ENCODE measurements around the gene AFTPH. TPM values are rescaled to one million over a fixed set of nuclear protein-coding genes. Genes with fewer than 3 reads are reported as not detected.

The AFTPH gene
- total RNA-seq, 1 experiment from 2014 or later, result 17.9 TPM

DNA sequence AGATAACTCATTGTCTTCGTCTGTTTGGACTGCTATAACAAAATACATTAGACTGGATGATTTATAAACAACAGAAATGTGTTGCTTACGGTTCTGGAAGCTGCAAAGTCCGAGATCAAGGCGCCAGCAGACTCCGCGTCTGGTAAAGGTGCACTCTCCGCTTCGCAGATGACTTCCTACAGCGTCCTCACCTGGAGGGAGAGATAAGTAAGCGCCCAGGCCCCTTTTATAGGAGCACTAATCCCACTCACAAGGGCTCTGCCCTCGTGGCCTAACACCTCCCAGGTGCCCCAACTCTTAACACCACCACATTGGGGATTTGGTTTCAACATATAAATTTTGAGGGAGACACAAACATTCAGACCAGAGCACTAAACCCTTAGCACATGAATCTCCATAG lies 78.3 kb downstream of the AFTPH start:
- Histone ChIP-seq H3K36me3 (ENCODE audit: control insufficient read depth, insufficient read depth, low read length) (no peaks in the 10 kb centered on the region), H3K27ac (ENCODE audit: low read length) (no peak overlapping the region), H3K9me3 (ENCODE audit: control insufficient read depth, insufficient read depth, low read depth, low read length) (no peaks in the 10 kb centered on the region), H3K4me1 (ENCODE audit: control insufficient read depth, insufficient read depth, low read length) (no peaks in the 10 kb centered on the region; the same call in 1 of the 2 replicates), H3K4me3 (ENCODE audit: low read depth in 2 of 2, low read length in 2 of 2) (no peak overlapping the region), H3K27me3 (ENCODE audit: control insufficient read depth, insufficient read depth, low read length) (no peaks in the 10 kb centered on the region)
- TF ChIP-seq POLR2AphosphoS5 (IDR thresholded peaks at IDR 0.05; ENCODE audit: low read depth, low read length) (no peak), SIN3A (IDR thresholded peaks at IDR 0.05; ENCODE audit: borderline replicate concordance, insufficient read depth, low read depth, low read length) (no peak), TCF7L2 (IDR thresholded peaks at IDR 0.05; ENCODE audit: low read depth, low read length) (no peak)
- TF ChIP-seq, protein P1, sequence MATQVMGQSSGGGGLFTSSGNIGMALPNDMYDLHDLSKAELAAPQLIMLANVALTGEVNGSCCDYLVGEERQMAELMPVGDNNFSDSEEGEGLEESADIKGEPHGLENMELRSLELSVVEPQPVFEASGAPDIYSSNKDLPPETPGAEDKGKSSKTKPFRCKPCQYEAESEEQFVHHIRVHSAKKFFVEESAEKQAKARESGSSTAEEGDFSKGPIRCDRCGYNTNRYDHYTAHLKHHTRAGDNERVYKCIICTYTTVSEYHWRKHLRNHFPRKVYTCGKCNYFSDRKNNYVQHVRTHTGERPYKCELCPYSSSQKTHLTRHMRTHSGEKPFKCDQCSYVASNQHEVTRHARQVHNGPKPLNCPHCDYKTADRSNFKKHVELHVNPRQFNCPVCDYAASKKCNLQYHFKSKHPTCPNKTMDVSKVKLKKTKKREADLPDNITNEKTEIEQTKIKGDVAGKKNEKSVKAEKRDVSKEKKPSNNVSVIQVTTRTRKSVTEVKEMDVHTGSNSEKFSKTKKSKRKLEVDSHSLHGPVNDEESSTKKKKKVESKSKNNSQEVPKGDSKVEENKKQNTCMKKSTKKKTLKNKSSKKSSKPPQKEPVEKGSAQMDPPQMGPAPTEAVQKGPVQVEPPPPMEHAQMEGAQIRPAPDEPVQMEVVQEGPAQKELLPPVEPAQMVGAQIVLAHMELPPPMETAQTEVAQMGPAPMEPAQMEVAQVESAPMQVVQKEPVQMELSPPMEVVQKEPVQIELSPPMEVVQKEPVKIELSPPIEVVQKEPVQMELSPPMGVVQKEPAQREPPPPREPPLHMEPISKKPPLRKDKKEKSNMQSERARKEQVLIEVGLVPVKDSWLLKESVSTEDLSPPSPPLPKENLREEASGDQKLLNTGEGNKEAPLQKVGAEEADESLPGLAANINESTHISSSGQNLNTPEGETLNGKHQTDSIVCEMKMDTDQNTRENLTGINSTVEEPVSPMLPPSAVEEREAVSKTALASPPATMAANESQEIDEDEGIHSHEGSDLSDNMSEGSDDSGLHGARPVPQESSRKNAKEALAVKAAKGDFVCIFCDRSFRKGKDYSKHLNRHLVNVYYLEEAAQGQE (IDR thresholded peaks at IDR 0.05; ENCODE audit: insufficient read depth in 1 of 2, low read depth in 2 of 2, low read length in 1 of 2), result no peak
- TF ChIP-seq, protein P2, sequence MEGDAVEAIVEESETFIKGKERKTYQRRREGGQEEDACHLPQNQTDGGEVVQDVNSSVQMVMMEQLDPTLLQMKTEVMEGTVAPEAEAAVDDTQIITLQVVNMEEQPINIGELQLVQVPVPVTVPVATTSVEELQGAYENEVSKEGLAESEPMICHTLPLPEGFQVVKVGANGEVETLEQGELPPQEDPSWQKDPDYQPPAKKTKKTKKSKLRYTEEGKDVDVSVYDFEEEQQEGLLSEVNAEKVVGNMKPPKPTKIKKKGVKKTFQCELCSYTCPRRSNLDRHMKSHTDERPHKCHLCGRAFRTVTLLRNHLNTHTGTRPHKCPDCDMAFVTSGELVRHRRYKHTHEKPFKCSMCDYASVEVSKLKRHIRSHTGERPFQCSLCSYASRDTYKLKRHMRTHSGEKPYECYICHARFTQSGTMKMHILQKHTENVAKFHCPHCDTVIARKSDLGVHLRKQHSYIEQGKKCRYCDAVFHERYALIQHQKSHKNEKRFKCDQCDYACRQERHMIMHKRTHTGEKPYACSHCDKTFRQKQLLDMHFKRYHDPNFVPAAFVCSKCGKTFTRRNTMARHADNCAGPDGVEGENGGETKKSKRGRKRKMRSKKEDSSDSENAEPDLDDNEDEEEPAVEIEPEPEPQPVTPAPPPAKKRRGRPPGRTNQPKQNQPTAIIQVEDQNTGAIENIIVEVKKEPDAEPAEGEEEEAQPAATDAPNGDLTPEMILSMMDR (IDR thresholded peaks at IDR 0.05), result no peak
- intact Hi-C loops (cut with micrococcal nuclease; ENCODE audit: unreplicated experiment), result no loop called here
- ChIA-PET POLR2A (no interaction called here), CTCF (no interaction called here)
- no TSS peak for BruUV-seq (replicated peaks)
- no peak for ATAC-seq
- in situ Hi-C loops (cut with HindIII; ENCODE audit: low pct_unique_long_range_greater_than_20kb, low sequenced_read_pairs), result no loop called here
- no peak for DNase-seq (ENCODE audit: low read depth, low spot score)

DNA sequence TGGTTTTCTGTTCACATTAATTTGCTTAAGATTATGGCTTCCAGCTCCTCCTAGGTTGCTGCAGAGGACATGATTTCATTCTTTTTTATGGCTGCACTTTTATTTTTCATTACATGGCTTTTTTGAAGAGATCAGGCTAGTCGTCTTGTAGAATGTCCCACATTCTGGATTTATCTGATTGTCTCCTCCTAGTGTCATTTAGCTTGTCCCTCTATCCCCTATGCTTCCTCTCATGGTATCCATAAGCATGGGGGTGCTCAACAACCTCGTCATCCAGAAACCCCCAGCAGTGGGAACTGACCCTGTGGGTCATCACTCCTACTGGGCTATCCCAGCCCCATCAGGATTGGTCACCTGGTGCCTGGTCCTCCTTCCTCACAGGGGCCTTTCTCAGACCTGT lies 80.0 kb downstream of the AFTPH start:
- Histone ChIP-seq H3K36me3 (ENCODE audit: control insufficient read depth, insufficient read depth, low read length) (no peaks in the 10 kb centered on the region), H3K4me1 (ENCODE audit: control insufficient read depth, insufficient read depth, low read length) (no peaks in the 10 kb centered on the region; the same call in 1 of the 2 replicates), H3K4me3 (ENCODE audit: low read depth in 2 of 2, low read length in 2 of 2) (no peak overlapping the region), H3K27me3 (ENCODE audit: control insufficient read depth, insufficient read depth, low read length) (no peaks in the 10 kb centered on the region), H3K9me3 (ENCODE audit: control insufficient read depth, insufficient read depth, low read depth, low read length) (no peaks in the 10 kb centered on the region), H3K27ac (ENCODE audit: low read length) (no peak overlapping the region)
- intact Hi-C loops (cut with micrococcal nuclease; ENCODE audit: unreplicated experiment) (no loop called here), in situ Hi-C loops (cut with HindIII; ENCODE audit: low pct_unique_long_range_greater_than_20kb, low sequenced_read_pairs) (no loop called here)
- no peak for TF ChIP-seq TCF7L2 (IDR thresholded peaks at IDR 0.05; ENCODE audit: low read depth, low read length)
- TF ChIP-seq SIN3A (IDR thresholded peaks at IDR 0.05; ENCODE audit: borderline replicate concordance, insufficient read depth, low read depth, low read length), result no peak
- TF ChIP-seq, protein P2 (IDR thresholded peaks at IDR 0.05), result no peak
- TF ChIP-seq POLR2AphosphoS5 (IDR thresholded peaks at IDR 0.05; ENCODE audit: low read depth, low read length), result no peak
- TF ChIP-seq, protein P1 (IDR thresholded peaks at IDR 0.05; ENCODE audit: insufficient read depth in 1 of 2, low read depth in 2 of 2, low read length in 1 of 2), result no peak
- ATAC-seq, result no peak
- BruUV-seq (replicated peaks), result no TSS peak
- ChIA-PET POLR2A (no interaction called here), CTCF (no interaction called here)
- no peak for DNase-seq (ENCODE audit: low read depth, low spot score)
